ENCODE results near the gene CTPS2. TPM values are rescaled to one million over a fixed set of nuclear protein-coding genes. Genes with fewer than 3 reads are reported as not detected.

The CTPS2 gene
- total RNA-seq, 1 experiment from 2014 or later: 20.7 TPM

DNA sequence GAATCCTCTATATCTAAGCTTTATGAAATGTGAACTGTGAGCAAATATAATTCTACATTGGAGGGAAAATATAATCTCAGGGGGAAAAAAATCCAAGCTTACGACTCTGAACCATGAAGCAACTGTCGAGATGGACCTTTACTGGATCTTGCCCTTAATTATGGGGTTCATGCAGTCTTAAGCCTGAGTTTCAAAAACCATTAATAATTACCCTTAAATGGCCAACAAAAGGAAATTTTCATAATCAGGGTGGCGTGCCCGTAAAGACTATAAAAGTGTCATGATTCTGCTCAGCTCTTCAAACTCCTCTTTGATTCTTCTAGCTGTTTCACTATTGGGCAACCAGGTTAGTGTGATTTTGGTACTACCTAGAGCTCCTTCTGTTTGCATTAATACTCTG lies 62.6 kb downstream of the CTPS2 start, which contains the start of gene S100G:
Gene S100G (plus strand): TSS at position 301 of the 400 bp plus-strand sequence. CDS start 849 bp downstream, outside the sequence.
- BruUV-seq (replicated peaks): no TSS peak
- Mint-ChIP-seq H3K4me1 (ENCODE audit: low read depth, unreplicated experiment) (no peaks in the 10 kb centered on the region), H3K27ac (ENCODE audit: unreplicated experiment) (no peak within 1 kb of the TSS), H3K27me3 (ENCODE audit: insufficient read depth, unreplicated experiment) (no peaks in the 10 kb centered on the region), H3K9me3 (ENCODE audit: unreplicated experiment) (no peaks in the 10 kb centered on the region), H3K4me3 (ENCODE audit: unreplicated experiment) (no peak within 1 kb of the TSS), H3K36me3 (ENCODE audit: insufficient read depth, unreplicated experiment) (peaks cover 11% of the 10 kb centered on the region)
- Histone ChIP-seq H3K4me1 (no peaks in the 10 kb centered on the region; the same call in 1 of the 2 replicates), H3K36me3 (ENCODE audit: control insufficient read depth, insufficient read depth, low read length) (no peaks in the 10 kb centered on the region), H3K27me3 (replicated peaks; ENCODE audit: control insufficient read depth, insufficient read depth, low read length) (no peaks in the 10 kb centered on the region), H3K9me3 (no peaks in the 10 kb centered on the region), H3K4me3 (ENCODE audit: low read depth, low read length) (no peak within 1 kb of the TSS)
- ChIA-PET POLR2A (no interaction called here), CTCF (no interaction called here)
- intact Hi-C loops (cut with micrococcal nuclease; ENCODE audit: unreplicated experiment): no loop called here
- DNase-seq: no peak
- TF ChIP-seq, protein P1, sequence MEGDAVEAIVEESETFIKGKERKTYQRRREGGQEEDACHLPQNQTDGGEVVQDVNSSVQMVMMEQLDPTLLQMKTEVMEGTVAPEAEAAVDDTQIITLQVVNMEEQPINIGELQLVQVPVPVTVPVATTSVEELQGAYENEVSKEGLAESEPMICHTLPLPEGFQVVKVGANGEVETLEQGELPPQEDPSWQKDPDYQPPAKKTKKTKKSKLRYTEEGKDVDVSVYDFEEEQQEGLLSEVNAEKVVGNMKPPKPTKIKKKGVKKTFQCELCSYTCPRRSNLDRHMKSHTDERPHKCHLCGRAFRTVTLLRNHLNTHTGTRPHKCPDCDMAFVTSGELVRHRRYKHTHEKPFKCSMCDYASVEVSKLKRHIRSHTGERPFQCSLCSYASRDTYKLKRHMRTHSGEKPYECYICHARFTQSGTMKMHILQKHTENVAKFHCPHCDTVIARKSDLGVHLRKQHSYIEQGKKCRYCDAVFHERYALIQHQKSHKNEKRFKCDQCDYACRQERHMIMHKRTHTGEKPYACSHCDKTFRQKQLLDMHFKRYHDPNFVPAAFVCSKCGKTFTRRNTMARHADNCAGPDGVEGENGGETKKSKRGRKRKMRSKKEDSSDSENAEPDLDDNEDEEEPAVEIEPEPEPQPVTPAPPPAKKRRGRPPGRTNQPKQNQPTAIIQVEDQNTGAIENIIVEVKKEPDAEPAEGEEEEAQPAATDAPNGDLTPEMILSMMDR (IDR thresholded peaks at IDR 0.05; ENCODE audit: insufficient read depth in 1 of 2, low read depth in 1 of 2, low read length in 1 of 2, severe bottlenecking in 1 of 2, unreplicated experiment in 1 of 2): no peak

- H3K9me3 Mint-ChIP-seq (ENCODE audit: unreplicated experiment): no peaks in the 10 kb centered on the region
- H3K27me3 Mint-ChIP-seq (ENCODE audit: insufficient read depth, unreplicated experiment): no peaks in the 10 kb centered on the region
- Histone ChIP-seq H3K4me1 (no peaks in the 10 kb centered on the region; the same call in 1 of the 2 replicates), H3K9me3 (no peaks in the 10 kb centered on the region), H3K36me3 (ENCODE audit: control insufficient read depth, insufficient read depth, low read length) (no peaks in the 10 kb centered on the region), H3K27me3 (replicated peaks; ENCODE audit: control insufficient read depth, insufficient read depth, low read length) (no peaks in the 10 kb centered on the region), H3K4me3 (ENCODE audit: low read depth, low read length) (no peak overlapping the region)
- DNase-seq: no peak
- intact Hi-C loops (cut with micrococcal nuclease; ENCODE audit: unreplicated experiment): no loop called here
- peaks cover 18% of the 10 kb centered on the region for H3K36me3 Mint-ChIP-seq (ENCODE audit: insufficient read depth, unreplicated experiment)
- H3K4me3 Mint-ChIP-seq (ENCODE audit: unreplicated experiment): no peak overlapping the region
- ChIA-PET CTCF (no interaction called here), POLR2A (no interaction called here)
- no peak overlapping the region for H3K27ac Mint-ChIP-seq (ENCODE audit: unreplicated experiment)
- TF ChIP-seq, protein P1 (IDR thresholded peaks at IDR 0.05; ENCODE audit: insufficient read depth in 1 of 2, low read depth in 1 of 2, low read length in 1 of 2, severe bottlenecking in 1 of 2, unreplicated experiment in 1 of 2): no peak
- peaks cover 8% of the 10 kb centered on the region for H3K4me1 Mint-ChIP-seq (ENCODE audit: low read depth, unreplicated experiment)
- no TSS peak for BruUV-seq (replicated peaks)
These were observed 65.9 kb downstream of the CTPS2 start for GRCh38 chrX:16646366-16647138.

GRCh38 chrX:16643176-16643575 lies 69.3 kb downstream of the CTPS2 start:
- no TSS peak for BruUV-seq (replicated peaks)
- ChIA-PET CTCF (no interaction called here), POLR2A (no interaction called here)
- Mint-ChIP-seq H3K4me3 (ENCODE audit: unreplicated experiment) (no peak overlapping the region), H3K27ac (ENCODE audit: unreplicated experiment) (peak overlapping the region; percentile 48), H3K36me3 (ENCODE audit: insufficient read depth, unreplicated experiment) (peaks cover 26% of the 10 kb centered on the region), H3K4me1 (ENCODE audit: low read depth, unreplicated experiment) (peaks cover 16% of the 10 kb centered on the region), H3K9me3 (ENCODE audit: unreplicated experiment) (no peaks in the 10 kb centered on the region), H3K27me3 (ENCODE audit: insufficient read depth, unreplicated experiment) (no peaks in the 10 kb centered on the region)
- no peaks in the 10 kb centered on the region; the same call in 1 of the 2 replicates for H3K4me1 ChIP-seq
- no peaks in the 10 kb centered on the region for H3K36me3 ChIP-seq (ENCODE audit: control insufficient read depth, insufficient read depth, low read length)
- TF ChIP-seq, protein P1 (IDR thresholded peaks at IDR 0.05; ENCODE audit: insufficient read depth in 1 of 2, low read depth in 1 of 2, low read length in 1 of 2, severe bottlenecking in 1 of 2, unreplicated experiment in 1 of 2): no peak
- no peaks in the 10 kb centered on the region for H3K9me3 ChIP-seq
- no peaks in the 10 kb centered on the region for H3K27me3 ChIP-seq (replicated peaks; ENCODE audit: control insufficient read depth, insufficient read depth, low read length)
- H3K4me3 ChIP-seq (ENCODE audit: low read depth, low read length): no peak overlapping the region
- intact Hi-C loops (cut with micrococcal nuclease; ENCODE audit: unreplicated experiment): no loop called here
- DNase-seq: peak in 1 of 2 experiments; percentile 13
